ENCODE data around the gene PRAMEF1. TPM values are rescaled to one million over a fixed set of nuclear protein-coding genes. Genes with fewer than 3 reads are reported as not detected.
"Not testable (repeated sequence)": the region's sequence is repeated elsewhere in the genome, so short reads cannot be mapped to it uniquely, and the experiment has no call there.

The PRAMEF1 gene, protein sequence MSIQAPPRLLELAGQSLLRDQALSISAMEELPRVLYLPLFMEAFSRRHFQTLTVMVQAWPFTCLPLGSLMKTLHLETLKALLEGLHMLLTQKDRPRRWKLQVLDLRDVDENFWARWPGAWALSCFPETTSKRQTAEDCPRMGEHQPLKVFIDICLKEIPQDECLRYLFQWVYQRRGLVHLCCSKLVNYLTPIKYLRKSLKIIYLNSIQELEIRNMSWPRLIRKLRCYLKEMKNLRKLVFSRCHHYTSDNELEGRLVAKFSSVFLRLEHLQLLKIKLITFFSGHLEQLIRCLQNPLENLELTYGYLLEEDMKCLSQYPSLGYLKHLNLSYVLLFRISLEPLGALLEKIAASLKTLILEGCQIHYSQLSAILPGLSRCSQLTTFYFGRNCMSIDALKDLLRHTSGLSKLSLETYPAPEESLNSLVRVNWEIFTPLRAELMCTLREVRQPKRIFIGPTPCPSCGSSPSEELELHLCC
- not detected in 2 replicates for total RNA-seq (2014; rRNA removed; shearing (Covaris generic))

DNA sequence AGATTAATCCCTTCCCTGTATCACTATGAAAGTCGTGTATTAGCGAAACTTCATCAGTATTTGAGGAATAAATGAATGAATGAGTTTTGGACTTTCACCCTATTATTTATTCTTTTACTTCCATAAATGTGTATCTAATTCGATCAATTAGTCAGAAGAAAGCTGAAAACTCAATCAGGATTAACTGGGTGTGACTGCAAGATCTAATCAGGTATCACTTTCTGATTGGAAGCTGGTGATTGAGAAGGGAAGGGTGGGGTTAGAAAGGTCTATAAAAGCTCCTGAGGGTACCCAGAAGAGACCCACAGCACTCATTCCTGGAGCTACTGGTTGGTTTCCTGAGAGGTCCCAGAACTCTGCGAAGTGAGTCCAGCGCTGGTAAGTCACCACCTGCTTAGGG lies at the start of gene PRAMEF1:
PRAMEF1 (plus strand) TSS at position 301 of the 400 bp plus-strand sequence. CDS start 1,831 bp downstream, outside the sequence.
- H3K4me3 ChIP-seq; H3K27me3 ChIP-seq (replicated peaks); H3K36me3 ChIP-seq; H3K9me3 ChIP-seq (replicated peaks); DNase-seq (ENCODE audit: low read depth in 1 of 2, low spot score in 2 of 2); H3K4me1 ChIP-seq (replicated peaks); H3K27ac ChIP-seq: not testable (repeated sequence)

- DNase-seq (ENCODE audit: low read depth in 1 of 2, low spot score in 2 of 2), result no peak
- Histone ChIP-seq H3K27ac (no peak overlapping the region), H3K4me1 (replicated peaks) (no peaks in the 10 kb centered on the region), H3K27me3 (replicated peaks) (no peaks in the 10 kb centered on the region), H3K9me3 (replicated peaks) (no peaks in the 10 kb centered on the region), H3K36me3 (no peaks in the 10 kb centered on the region), H3K4me3 (no peak overlapping the region)
These were observed 49.3 kb upstream of the PRAMEF1 start for GRCh38 chr1:12741946-12742345.

GRCh38 chr1:12745126-12745991 lies 45.8 kb upstream of the PRAMEF1 start:
- Histone ChIP-seq H3K9me3 (replicated peaks) (no peaks in the 10 kb centered on the region), H3K27me3 (replicated peaks) (no peaks in the 10 kb centered on the region), H3K27ac (no peak overlapping the region), H3K36me3 (no peaks in the 10 kb centered on the region), H3K4me3 (no peak overlapping the region), H3K4me1 (replicated peaks) (no peaks in the 10 kb centered on the region)
- DNase-seq (ENCODE audit: low read depth in 1 of 2, low spot score in 2 of 2), result no peak

DNA sequence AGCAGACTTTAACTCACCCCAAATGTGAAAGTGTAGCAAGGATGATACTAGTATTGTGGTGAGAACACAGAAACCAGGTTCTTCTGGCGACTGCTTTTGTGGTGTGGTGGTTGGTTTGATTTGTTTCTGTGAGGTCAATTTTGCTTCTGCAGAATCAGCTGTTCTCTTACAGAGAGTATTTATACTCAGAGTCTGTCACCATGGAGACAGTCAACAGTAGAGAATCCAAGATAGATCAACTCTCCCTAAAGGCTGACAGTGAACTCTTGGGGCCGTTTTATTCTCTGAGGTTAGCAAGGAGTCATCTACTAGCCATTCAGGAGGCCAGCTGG lies 45.2 kb upstream of the PRAMEF1 start, which contains the start of gene CFAP107:
CFAP107 (plus strand) TSS at position 209 of the 332 bp plus-strand sequence. CDS start 231 bp downstream, outside the sequence.
- H3K4me3 ChIP-seq, result no peak within 1 kb of the TSS
- no peaks in the 10 kb centered on the region for H3K36me3 ChIP-seq
- H3K4me1 ChIP-seq (replicated peaks), result no peaks in the 10 kb centered on the region
- H3K27me3 ChIP-seq (replicated peaks), result no peaks in the 10 kb centered on the region
- no peaks in the 10 kb centered on the region for H3K9me3 ChIP-seq (replicated peaks)
- H3K27ac ChIP-seq, result no peak within 1 kb of the TSS
- DNase-seq (ENCODE audit: low read depth in 1 of 2, low spot score in 2 of 2), result no peak

- H3K4me1 ChIP-seq (replicated peaks), result no peaks in the 10 kb centered on the region
- H3K4me3 ChIP-seq, result no peak overlapping the region
- H3K27ac ChIP-seq, result no peak overlapping the region
- no peaks in the 10 kb centered on the region for H3K9me3 ChIP-seq (replicated peaks)
- DNase-seq (ENCODE audit: low read depth in 1 of 2, low spot score in 2 of 2), result no peak
- H3K36me3 ChIP-seq, result no peaks in the 10 kb centered on the region
- H3K27me3 ChIP-seq (replicated peaks), result no peaks in the 10 kb centered on the region
These were observed 42.3 kb upstream of the PRAMEF1 start for GRCh38 chr1:12748778-12749355.

GRCh38 chr1:12754738-12755137 lies 36.5 kb upstream of the PRAMEF1 start:
- no peaks in the 10 kb centered on the region for H3K27me3 ChIP-seq (replicated peaks)
- no peak for DNase-seq (ENCODE audit: low read depth in 1 of 2, low spot score in 2 of 2)
- H3K4me1 ChIP-seq (replicated peaks), result no peaks in the 10 kb centered on the region
- no peaks in the 10 kb centered on the region for H3K36me3 ChIP-seq
- H3K4me3 ChIP-seq, result no peak overlapping the region
- H3K27ac ChIP-seq, result no peak overlapping the region
- no peaks in the 10 kb centered on the region for H3K9me3 ChIP-seq (replicated peaks)

DNA sequence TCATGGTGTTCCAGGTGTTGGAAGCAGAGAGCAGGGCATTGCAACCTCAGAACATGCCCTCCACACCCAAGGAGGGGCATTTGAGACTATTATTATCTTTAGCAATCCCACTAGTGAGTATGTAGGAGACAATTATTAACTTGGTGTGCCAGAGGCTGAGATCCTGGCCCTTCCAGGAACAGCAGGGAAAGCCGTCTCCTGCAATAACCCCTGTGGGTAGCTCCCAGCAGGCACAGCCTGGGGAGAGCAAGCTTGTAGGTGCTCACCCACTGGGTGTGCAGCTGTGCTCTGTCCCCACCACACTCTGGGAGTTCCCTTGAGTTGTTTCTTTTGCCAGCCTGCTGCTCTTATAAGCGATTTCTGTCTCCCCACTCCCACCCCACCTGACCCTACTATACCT lies 34.9 kb upstream of the PRAMEF1 start:
- DNase-seq (ENCODE audit: low read depth in 1 of 2, low spot score in 2 of 2), result no peak
- Histone ChIP-seq H3K36me3 (no peaks in the 10 kb centered on the region), H3K4me3 (no peak overlapping the region), H3K9me3 (replicated peaks) (no peaks in the 10 kb centered on the region), H3K4me1 (replicated peaks) (no peaks in the 10 kb centered on the region), H3K27ac (no peak overlapping the region), H3K27me3 (replicated peaks) (no peaks in the 10 kb centered on the region)

DNA sequence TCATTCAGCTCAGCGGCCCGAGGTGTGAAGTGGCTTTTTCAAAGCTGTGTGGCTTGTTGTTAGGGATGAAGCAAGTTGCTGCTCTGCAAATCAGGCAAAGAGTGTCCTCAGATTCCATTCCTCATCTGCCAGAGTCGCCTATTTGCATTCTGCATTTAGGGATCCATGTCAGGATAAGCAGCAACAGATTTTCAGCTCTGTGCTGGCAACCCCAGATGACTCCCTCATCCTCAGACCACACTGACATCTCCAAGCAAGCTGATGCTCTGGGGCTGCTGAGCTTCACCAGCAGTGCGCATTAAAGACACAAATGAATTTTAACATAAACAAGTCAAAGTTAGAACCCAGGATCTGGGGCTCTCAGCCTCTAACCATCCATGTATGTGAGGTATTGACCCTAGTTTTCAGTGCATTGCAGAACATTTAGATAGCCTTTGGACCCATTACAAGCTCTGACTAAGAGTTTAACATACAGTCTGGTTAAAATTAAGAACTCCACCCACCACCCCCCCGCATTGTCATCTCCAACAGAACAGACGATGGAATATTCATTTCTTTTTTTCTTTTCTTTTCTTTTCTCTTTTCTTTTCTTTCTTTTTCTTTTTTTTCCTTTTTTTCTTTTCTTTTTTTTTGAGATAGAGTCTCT lies 34.3 kb upstream of the PRAMEF1 start:
- H3K9me3 ChIP-seq (replicated peaks), result no peaks in the 10 kb centered on the region
- H3K4me3 ChIP-seq, result no peak overlapping the region
- no peaks in the 10 kb centered on the region for H3K4me1 ChIP-seq (replicated peaks)
- no peak for DNase-seq (ENCODE audit: low read depth in 1 of 2, low spot score in 2 of 2)
- no peaks in the 10 kb centered on the region for H3K36me3 ChIP-seq
- no peaks in the 10 kb centered on the region for H3K27me3 ChIP-seq (replicated peaks)
- H3K27ac ChIP-seq, result no peak overlapping the region

DNA sequence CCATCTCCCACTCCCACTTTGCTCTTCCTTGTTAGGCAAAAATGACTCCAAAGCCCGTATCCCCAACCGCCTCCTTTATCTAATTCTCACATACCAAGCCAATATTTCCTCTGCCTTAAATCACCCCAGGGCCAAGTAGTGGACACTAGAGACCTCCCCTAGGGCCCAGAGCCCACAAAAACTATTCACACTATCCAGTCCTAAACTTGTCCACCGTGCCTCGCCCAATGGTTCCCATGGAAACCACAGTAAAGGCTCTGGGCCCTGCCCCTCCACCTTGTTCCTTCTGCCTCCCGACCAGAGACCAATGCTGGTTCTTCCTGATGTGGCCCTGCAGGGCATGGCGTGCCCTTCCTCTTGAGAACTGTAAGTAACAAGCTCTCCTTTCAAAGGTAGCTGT lies 33.4 kb upstream of the PRAMEF1 start:
- H3K4me3 ChIP-seq, result no peak overlapping the region
- DNase-seq (ENCODE audit: low read depth in 1 of 2, low spot score in 2 of 2), result no peak
- no peaks in the 10 kb centered on the region for H3K4me1 ChIP-seq (replicated peaks)
- no peak overlapping the region for H3K27ac ChIP-seq
- no peaks in the 10 kb centered on the region for H3K9me3 ChIP-seq (replicated peaks)
- H3K36me3 ChIP-seq, result no peaks in the 10 kb centered on the region
- H3K27me3 ChIP-seq (replicated peaks), result no peaks in the 10 kb centered on the region

DNA sequence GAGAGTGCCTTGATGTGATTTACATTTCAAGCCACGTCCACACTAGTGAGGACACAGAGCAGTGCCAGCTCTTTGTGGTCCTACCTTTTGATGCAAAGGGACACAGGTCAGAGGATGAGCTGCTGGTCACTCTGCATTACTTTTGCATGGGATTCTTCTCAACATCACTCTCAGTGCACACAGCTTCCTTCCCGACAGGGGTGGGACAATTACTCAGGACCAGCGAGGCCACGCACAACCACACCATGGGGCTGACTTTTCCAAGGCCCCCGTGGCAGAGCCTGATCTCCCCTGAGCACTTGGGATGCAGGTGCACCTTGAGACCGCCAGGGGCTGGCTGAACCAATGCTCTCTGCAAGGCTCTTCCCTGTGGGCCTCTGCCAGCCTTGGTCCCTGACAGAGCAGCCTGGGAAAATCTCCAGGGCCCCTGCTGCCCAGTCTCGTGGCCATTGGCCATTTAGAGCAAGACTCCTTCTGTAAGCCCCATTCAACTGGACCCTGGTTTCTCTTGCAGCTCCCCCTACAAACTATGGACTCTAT lies 30.9 kb upstream of the PRAMEF1 start:
- no peak overlapping the region for H3K4me3 ChIP-seq
- no peak overlapping the region for H3K27ac ChIP-seq
- no peaks in the 10 kb centered on the region for H3K36me3 ChIP-seq
- no peaks in the 10 kb centered on the region for H3K27me3 ChIP-seq (replicated peaks)
- no peak for DNase-seq (ENCODE audit: low read depth in 1 of 2, low spot score in 2 of 2)
- no peaks in the 10 kb centered on the region for H3K4me1 ChIP-seq (replicated peaks)
- H3K9me3 ChIP-seq (replicated peaks), result no peaks in the 10 kb centered on the region

GRCh38 chr1:12761781-12762180 lies 29.4 kb upstream of the PRAMEF1 start:
- H3K9me3 ChIP-seq (replicated peaks), result no peaks in the 10 kb centered on the region
- H3K4me3 ChIP-seq, result no peak overlapping the region
- no peak overlapping the region for H3K27ac ChIP-seq
- no peaks in the 10 kb centered on the region for H3K4me1 ChIP-seq (replicated peaks)
- no peaks in the 10 kb centered on the region for H3K27me3 ChIP-seq (replicated peaks)
- H3K36me3 ChIP-seq, result no peaks in the 10 kb centered on the region
- DNase-seq (ENCODE audit: low read depth in 1 of 2, low spot score in 2 of 2), result no peak

DNA sequence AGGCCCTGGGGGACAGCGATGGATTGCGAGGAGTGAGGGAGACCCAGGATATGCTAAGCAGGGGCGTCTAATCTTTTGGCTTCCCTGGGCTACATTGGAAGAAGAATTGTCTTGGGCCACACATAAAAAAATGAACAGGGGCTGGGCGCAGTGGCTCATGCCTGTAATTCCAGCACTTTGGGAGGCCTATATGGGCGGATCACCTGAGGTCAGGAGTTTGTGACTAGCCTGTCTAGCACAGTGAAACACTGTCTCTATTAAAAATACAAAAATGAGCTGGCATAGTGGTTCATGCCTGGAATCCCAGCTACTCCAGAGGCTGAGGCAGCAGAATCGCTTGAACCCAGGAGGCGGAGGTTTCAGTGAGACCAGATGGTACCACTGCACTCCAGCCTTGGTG lies 28.4 kb upstream of the PRAMEF1 start:
- H3K36me3 ChIP-seq, result no peaks in the 10 kb centered on the region
- H3K27me3 ChIP-seq (replicated peaks), result no peaks in the 10 kb centered on the region
- no peaks in the 10 kb centered on the region for H3K9me3 ChIP-seq (replicated peaks)
- H3K4me3 ChIP-seq, result no peak overlapping the region
- no peak overlapping the region for H3K27ac ChIP-seq
- DNase-seq (ENCODE audit: low read depth in 1 of 2, low spot score in 2 of 2), result no peak
- no peaks in the 10 kb centered on the region for H3K4me1 ChIP-seq (replicated peaks)

DNA sequence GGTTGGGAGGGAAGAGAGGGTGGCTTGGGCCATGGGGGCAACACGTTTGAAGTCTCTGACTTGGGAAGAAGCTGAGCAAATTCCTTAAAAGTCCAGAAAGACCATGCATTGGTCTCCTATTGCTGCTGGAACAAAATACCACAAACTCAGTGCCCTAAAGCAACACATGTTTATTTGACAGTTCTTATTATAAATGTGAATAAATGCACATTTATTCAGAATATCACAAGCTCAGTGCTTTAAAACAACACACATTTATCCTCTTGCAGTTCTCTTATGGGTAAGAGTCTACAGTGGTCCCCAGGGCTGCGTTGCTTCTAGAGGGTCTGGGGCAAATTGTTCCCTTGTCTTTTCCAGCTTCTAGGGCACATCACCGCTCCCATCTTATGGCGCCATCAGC lies 27.7 kb upstream of the PRAMEF1 start:
- no peak overlapping the region for H3K4me3 ChIP-seq
- no peak overlapping the region for H3K27ac ChIP-seq
- no peaks in the 10 kb centered on the region for H3K4me1 ChIP-seq (replicated peaks)
- H3K27me3 ChIP-seq (replicated peaks), result no peaks in the 10 kb centered on the region
- DNase-seq (ENCODE audit: low read depth in 1 of 2, low spot score in 2 of 2), result no peak
- no peaks in the 10 kb centered on the region for H3K9me3 ChIP-seq (replicated peaks)
- no peaks in the 10 kb centered on the region for H3K36me3 ChIP-seq
